Measurements from ENCODE around the gene PIK3R6.

The PIK3R6 gene, protein sequence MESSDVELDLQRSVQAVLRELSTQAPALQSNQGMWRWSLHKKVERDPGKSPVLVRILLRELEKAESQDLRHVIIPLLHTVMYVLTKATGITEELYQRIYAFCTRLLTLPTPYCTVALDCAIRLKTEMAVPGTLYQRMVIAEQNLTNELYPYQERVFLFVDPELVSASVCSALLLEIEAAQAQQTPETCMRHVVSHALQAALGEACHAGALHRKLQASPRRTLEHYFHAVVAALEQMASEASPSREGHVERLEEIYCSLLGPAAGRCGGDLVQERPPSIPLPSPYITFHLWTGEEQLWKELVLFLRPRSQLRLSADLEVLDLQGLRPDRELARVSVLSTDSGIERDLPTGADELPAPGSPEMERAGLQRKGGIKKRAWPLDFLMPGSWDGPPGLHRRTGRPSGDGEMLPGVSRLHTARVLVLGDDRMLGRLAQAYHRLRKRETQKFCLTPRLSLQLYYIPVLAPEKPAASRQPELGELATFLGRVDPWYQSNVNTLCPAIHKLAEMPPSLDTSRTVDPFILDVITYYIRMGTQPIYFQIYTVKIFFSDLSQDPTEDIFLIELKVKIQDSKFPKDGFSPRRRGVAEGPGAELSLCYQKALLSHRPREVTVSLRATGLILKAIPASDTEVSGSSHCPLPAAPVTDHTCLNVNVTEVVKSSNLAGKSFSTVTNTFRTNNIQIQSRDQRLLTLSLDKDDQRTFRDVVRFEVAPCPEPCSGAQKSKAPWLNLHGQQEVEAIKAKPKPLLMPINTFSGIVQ

DNA sequence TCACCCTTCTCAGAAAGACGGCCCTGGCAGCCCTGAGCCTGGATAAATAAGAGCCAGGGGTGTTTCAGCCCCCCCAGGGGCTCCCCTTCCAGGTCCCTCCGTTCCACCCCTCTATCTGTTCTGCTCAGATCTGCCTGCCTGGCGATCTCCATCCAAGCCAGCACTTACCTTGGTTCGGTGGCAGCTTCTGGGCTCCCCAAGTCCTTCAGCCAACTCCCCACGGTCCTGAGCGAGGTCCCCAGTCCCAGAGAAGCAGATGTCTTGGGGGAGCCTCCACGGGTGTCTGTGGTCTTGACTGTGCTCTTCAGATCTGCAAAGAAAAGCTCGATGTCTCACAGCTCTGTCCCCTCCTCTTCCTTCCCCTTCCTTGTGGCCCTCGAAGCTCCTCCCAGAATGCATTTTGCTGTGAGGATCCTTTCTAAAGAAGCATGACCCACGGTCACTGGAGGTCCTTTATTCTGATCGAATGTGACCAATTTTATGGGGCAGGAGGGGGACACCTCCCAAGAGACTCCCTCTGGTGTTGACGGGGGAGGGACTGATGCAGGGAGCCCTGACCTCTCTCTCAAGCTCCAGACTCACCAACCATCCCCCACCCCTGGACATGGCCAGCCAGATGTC is at the start of gene PIK3R6:
Gene PIK3R6, minus strand, starts transcription at position 314 of the 621 bp plus-strand sequence. CDS start 17,880 bp downstream, outside the sequence.
- no peak for DNase-seq (ENCODE audit: low read depth)
- H3K4me3 ChIP-seq (ENCODE audit: low read length): no peak within 1 kb of the TSS
- TF ChIP-seq, protein P1, sequence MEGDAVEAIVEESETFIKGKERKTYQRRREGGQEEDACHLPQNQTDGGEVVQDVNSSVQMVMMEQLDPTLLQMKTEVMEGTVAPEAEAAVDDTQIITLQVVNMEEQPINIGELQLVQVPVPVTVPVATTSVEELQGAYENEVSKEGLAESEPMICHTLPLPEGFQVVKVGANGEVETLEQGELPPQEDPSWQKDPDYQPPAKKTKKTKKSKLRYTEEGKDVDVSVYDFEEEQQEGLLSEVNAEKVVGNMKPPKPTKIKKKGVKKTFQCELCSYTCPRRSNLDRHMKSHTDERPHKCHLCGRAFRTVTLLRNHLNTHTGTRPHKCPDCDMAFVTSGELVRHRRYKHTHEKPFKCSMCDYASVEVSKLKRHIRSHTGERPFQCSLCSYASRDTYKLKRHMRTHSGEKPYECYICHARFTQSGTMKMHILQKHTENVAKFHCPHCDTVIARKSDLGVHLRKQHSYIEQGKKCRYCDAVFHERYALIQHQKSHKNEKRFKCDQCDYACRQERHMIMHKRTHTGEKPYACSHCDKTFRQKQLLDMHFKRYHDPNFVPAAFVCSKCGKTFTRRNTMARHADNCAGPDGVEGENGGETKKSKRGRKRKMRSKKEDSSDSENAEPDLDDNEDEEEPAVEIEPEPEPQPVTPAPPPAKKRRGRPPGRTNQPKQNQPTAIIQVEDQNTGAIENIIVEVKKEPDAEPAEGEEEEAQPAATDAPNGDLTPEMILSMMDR (conservative IDR thresholded peaks at IDR 0.05; ENCODE audit: low read depth, low read length): no peak

DNA sequence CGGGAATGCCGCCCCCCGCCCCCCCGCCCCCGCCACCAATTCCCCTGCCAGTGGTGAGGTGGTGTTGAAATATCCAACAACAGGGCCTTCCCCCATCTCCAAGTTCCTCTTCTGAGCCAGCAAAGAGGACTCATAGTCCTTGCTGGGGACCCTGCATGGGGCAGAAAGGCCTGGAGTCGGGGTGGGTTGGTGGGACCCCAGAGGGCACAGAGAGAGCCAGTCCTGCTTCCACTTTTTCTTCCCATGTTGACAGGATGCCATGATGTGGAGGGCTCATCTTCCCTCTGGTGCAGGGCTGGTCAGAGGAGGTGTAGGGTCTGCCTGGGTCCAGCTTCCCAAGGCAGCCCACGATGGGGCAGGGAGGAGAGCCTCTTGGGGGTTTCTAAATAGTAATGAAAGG is 49.0 kb upstream of the PIK3R6 start:
- H3K4me3 ChIP-seq (ENCODE audit: low read length): no peak overlapping the region
- TF ChIP-seq, protein P1 (conservative IDR thresholded peaks at IDR 0.05; ENCODE audit: low read depth, low read length): no peak
- no peak for DNase-seq (ENCODE audit: low read depth)

DNA sequence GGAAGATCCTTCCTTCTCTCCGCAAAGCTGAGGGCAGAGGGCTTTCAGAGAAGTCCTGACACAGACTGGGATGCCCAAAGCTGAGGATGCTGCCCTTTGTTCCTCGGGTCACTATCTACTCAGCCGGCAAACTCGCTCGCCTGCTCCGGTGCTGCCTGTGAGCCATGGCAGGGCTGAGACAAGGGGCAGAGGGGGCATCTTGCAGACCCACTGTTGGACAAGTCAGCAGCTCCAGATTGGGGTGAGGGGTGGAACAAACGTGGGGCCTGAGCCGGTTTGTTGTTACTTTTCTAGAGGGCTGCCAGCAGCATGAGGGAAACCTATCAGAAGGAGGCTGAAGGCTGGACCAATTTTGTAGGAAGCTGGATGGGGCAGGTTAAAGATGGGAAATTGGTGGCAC is 47.1 kb upstream of the PIK3R6 start:
- DNase-seq (ENCODE audit: low read depth): no peak
- no peak overlapping the region for H3K4me3 ChIP-seq (ENCODE audit: low read length)
- TF ChIP-seq, protein P1 (conservative IDR thresholded peaks at IDR 0.05; ENCODE audit: low read depth, low read length): no peak

DNA sequence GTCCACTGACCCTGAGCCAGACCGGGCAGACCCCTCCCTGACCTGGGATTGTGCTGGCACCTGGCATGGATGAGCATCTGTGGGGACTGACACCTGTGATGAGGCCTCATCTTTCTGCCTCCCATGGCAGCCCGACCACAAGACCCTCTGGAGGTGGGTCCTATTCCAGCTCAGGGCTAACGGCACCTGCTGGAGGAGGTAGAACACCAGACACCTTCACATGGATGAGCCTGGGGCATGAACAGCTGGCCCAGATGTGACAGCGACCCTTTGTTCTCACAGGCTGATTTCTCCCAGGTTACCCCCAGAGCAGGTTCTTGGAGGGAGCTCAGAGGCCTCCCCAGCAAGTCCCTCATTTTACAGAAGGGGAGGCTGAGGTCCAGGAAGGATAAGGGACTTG is 46.4 kb upstream of the PIK3R6 start:
- TF ChIP-seq, protein P1 (conservative IDR thresholded peaks at IDR 0.05; ENCODE audit: low read depth, low read length): no peak
- H3K4me3 ChIP-seq (ENCODE audit: low read length): no peak overlapping the region
- no peak for DNase-seq (ENCODE audit: low read depth)

DNA sequence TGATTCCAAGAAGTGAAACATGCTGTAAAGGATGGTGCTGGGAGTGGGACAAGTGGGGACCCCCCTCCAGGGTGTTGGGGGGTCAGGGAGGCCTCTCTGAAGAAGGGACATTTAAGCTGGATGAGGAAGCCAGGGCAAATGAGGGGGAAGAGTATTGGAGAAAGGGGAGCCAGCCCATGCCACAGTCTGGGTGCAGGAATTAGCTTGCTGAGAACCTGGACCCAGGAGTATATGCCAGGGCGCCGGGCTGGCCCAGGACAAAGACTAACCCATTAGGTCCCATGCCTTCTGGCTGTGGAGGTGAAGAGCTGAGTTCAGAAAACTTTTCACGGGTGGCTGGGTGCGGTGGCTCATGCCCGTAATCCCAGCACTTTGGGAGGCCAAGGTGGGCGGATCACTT is 45.6 kb upstream of the PIK3R6 start:
- TF ChIP-seq, protein P1 (conservative IDR thresholded peaks at IDR 0.05; ENCODE audit: low read depth, low read length): no peak
- H3K4me3 ChIP-seq (ENCODE audit: low read length): no peak overlapping the region
- DNase-seq (ENCODE audit: low read depth): no peak

DNA sequence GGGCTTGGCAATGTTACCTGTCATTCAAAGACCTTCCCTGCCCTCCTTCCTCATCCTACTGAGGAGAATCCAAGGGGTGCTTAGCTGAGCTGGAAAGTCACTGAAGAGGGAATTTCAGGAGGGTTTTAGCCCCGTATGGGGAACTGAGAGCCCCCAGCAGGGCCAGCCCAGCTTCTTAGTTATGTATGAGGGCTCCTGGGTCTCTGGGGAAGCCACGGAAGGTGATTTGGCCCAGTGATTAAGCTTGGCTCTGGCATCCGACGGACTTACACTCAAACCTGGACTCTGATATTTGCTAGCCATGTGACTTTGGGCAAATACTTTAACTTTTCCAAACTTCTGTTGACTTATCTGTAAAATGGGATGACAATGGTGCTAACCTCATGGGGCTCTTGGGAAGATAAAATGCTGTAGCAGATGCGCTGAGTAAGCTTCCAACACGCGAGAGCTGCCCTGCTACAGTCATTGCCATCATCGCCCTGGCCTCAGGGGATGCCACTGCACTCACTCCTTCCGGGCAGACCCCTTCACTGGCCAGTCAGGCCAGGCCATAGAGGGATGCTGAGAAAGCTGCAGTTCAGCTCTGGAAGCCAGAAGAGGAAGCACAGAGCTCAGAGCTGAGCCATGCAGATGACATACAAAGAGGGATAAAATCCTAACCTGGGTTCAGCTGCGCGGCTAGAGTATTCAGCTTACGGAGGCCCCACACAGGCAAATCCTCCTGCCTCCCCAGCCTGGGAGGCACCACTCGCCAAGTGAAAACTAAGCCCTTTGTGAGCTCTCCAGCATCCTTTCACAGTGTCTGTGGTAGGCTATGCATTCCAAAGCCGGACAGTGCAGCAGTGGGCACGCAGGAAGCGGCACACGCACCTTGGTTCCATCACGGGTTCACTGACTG is 44.9 kb upstream of the PIK3R6 start:
- DNase-seq (ENCODE audit: low read depth): no peak
- TF ChIP-seq, protein P1 (conservative IDR thresholded peaks at IDR 0.05; ENCODE audit: low read depth, low read length): no peak
- H3K4me3 ChIP-seq (ENCODE audit: low read length): no peak overlapping the region
